Mesothelial cell of epicardium (in vitro differentiated cells): ENCODE measurements around the gene OR2M7. TPM values are rescaled to one million over a fixed set of nuclear protein-coding genes. Genes with fewer than 3 reads are reported as not detected.
"Not testable (repeated sequence)": the region's sequence is repeated elsewhere in the genome, so short reads cannot be mapped to it uniquely, and the experiment has no call there.

Experiments
- DNase-seq, 2 experiments: peaks; one replicate each; pipeline ENCODE4 v3.0.0; 2021; ENCODE audit warnings: low spot score in 2 of 2; ENCODE audit not compliant: unreplicated experiment in 2 of 2
- H3K27ac Mint-ChIP-seq: 2 replicates; pipeline ENCODE4 v1.8.0; 2021; ENCODE audit warnings: mixed read lengths
- H3K27me3 Mint-ChIP-seq: 2 replicates; pipeline ENCODE4 v1.8.0; 2021; ENCODE audit warnings: low read depth, mixed read lengths
- H3K36me3 Mint-ChIP-seq: 2 replicates; pipeline ENCODE4 v1.8.0; 2021; ENCODE audit warnings: mixed read lengths
- H3K4me1 Mint-ChIP-seq: 2 replicates; pipeline ENCODE4 v1.8.0; 2021; ENCODE audit warnings: mixed read lengths
- H3K4me3 Mint-ChIP-seq: 2 replicates; pipeline ENCODE4 v1.8.0; 2021; ENCODE audit warnings: mild to moderate bottlenecking, moderate library complexity, mixed read lengths
- H3K9me3 Mint-ChIP-seq: 2 replicates; pipeline ENCODE4 v1.8.0; 2021; ENCODE audit warnings: mixed read lengths
- CTCF ChIP-seq: fragments of 200-600 bp; sonication (generic); IDR thresholded peaks from one replicate; pipeline ENCODE4 v1.5.0; 2021; ENCODE audit warnings: antibody characterized with exemption; ENCODE audit not compliant: unreplicated experiment
- total RNA-seq: library from RNA; stranded (reverse); gene quantifications from 3 replicates; pipeline ENCODE4 v1.2.1, GENCODE V29; 2021

The OR2M7 gene
- total RNA-seq, 1 donor from 2014 or later: not detected

DNA sequence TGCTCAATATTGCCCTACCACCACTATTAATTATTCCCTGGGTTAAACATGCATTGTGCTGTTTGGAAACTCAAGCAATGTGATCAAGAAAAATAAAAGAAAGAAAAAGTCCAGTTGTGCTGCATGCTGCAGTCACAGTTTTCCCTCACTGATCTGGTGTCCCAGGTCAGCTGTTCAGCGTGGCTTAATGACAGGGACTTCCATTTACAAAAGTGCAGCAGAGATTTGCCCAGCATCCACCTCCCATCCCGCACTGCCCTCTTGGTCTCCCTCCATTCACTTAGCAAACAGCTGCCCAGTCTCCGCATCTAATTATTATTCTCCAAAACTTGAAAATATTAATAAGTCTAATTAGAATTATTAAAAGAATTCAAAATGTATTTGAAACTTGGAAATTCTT is 35.0 kb upstream of the OR2M7 start:
- no peaks in the 10 kb centered on the region for H3K27me3 Mint-ChIP-seq
- no peak for TF ChIP-seq CTCF
- no peak for DNase-seq
- H3K9me3 Mint-ChIP-seq: peaks cover 74% of the 10 kb centered on the region
- no peaks in the 10 kb centered on the region for H3K36me3 Mint-ChIP-seq
- H3K4me3 Mint-ChIP-seq: no peak overlapping the region
- no peak overlapping the region for H3K27ac Mint-ChIP-seq
- H3K4me1 Mint-ChIP-seq: no peaks in the 10 kb centered on the region

DNA sequence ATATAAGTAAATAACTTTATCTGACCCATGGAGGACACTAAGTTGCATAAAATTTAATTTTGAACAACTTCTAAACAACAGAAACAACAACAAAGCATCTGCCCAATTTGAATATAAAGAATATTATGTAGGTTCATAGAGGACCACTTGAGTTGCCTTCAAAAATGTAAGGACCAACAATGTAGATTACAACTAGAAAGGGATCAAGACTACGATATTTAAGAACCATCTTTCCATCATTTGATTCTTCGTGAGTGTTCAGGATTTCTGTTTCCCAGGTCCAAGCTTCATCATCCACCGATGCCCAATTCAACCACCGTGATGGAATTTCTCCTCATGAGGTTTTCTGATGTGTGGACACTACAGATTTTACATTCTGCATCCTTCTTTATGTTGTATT is 24.1 kb upstream of the OR2M7 start, which contains the start of gene OR14C36:
Gene OR14C36 (plus strand): TSS at position 301 of the 400 bp plus-strand sequence. CDS start 0 bp downstream, at position 301.
- H3K9me3 Mint-ChIP-seq: peaks cover 51% of the 10 kb centered on the region
- no peak for TF ChIP-seq CTCF
- DNase-seq: no peak
- H3K4me3 Mint-ChIP-seq: no peak within 1 kb of the TSS
- no peaks in the 10 kb centered on the region for H3K27me3 Mint-ChIP-seq
- no peaks in the 10 kb centered on the region for H3K36me3 Mint-ChIP-seq
- no peaks in the 10 kb centered on the region for H3K4me1 Mint-ChIP-seq
- no peak within 1 kb of the TSS for H3K27ac Mint-ChIP-seq

DNA sequence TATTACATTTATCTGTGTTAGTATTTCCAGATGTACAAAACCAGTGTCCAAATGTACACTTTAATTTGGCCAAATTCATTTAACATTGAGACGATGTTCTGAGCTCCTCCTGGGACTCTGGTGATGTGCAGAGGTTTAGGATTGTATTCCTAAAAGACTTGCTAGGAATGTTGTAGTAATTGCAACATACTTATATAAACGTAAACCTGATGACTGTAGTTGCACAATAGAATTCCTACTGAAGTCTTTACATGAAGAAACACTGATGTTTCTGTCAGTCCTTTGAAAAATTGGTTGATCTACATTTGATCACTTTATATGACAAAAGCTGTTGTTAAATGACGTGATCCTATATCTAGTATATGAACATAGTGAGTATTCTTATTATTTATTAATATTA is 19.1 kb upstream of the OR2M7 start:
- H3K9me3 Mint-ChIP-seq: peaks cover 58% of the 10 kb centered on the region
- H3K4me3 Mint-ChIP-seq: no peak overlapping the region
- no peak overlapping the region for H3K27ac Mint-ChIP-seq
- no peaks in the 10 kb centered on the region for H3K27me3 Mint-ChIP-seq
- no peak for DNase-seq
- TF ChIP-seq CTCF: no peak
- no peaks in the 10 kb centered on the region for H3K4me1 Mint-ChIP-seq
- H3K36me3 Mint-ChIP-seq: no peaks in the 10 kb centered on the region

DNA sequence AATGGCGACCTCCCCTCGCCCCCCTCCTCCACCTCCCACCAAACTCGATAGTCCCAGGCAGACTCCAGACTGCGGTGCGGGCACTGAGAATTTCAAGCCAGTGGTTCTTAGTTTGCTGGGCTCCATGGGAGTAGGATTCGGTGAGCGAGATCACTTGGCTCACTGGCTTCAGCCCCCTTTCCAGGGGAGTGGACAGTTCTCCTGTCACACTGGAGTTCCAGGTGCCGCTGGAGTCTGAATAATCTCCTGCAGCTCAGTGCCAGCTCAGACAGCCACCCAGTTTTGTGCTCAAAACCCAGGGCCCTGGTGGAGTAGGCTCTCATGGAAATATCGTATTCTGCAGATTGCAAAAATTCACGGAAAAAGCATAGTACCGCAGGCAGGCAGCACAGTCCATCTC is 7.6 kb downstream of the OR2M7 start:
- H3K27me3 Mint-ChIP-seq: no peaks in the 10 kb centered on the region
- H3K36me3 Mint-ChIP-seq: no peaks in the 10 kb centered on the region
- DNase-seq: no peak
- peaks cover 84% of the 10 kb centered on the region for H3K9me3 Mint-ChIP-seq
- no peak for TF ChIP-seq CTCF
- H3K27ac Mint-ChIP-seq: no peak overlapping the region
- H3K4me1 Mint-ChIP-seq: no peaks in the 10 kb centered on the region
- H3K4me3 Mint-ChIP-seq: no peak overlapping the region

DNA sequence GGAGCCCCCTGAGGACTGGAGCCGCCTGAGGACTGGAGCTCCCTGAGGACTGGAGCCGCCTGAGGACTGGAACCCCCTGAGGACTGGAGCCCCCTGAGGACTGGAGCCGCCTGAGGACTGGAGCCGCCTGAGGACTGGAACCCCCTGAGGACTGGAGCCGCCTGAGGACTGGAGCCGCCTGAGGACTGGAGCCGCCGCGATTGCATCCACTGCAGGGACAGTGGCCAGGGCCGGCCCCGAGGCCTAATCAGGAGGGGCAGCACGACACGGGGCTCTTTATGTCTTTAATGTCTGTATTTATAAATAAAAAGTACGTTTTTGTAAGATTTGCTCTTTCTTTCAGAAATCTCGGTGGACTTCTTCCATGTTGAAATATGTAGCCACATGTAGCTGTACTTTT is 17.6 kb downstream of the OR2M7 start:
- H3K27ac Mint-ChIP-seq, H3K36me3 Mint-ChIP-seq, H3K4me3 Mint-ChIP-seq, H3K4me1 Mint-ChIP-seq, H3K27me3 Mint-ChIP-seq, DNase-seq: not testable (repeated sequence)
- peaks cover 69% of the 10 kb centered on the region for H3K9me3 Mint-ChIP-seq

GRCh38 chr1:248306103-248306502 is 18.3 kb downstream of the OR2M7 start:
- DNase-seq: no peak
- Mint-ChIP-seq H3K36me3 (peaks cover 3% of the 10 kb centered on the region), H3K27me3 (no peaks in the 10 kb centered on the region), H3K4me3 (no peak overlapping the region), H3K9me3 (peaks cover 68% of the 10 kb centered on the region), H3K4me1 (no peaks in the 10 kb centered on the region), H3K27ac (no peak overlapping the region)
- TF ChIP-seq CTCF: no peak

- not testable (repeated sequence) for DNase-seq, H3K4me3 Mint-ChIP-seq, H3K27ac Mint-ChIP-seq, H3K4me1 Mint-ChIP-seq, H3K27me3 Mint-ChIP-seq, H3K36me3 Mint-ChIP-seq
- H3K9me3 Mint-ChIP-seq: peaks cover 69% of the 10 kb centered on the region
These were observed 18.7 kb downstream of the OR2M7 start for GRCh38 chr1:248305672-248306071.
